AG09319 (cell line): ENCODE measurements around the gene HK1.

Experiments used
- DNase-seq: peaks from one replicate; pipeline ENCODE4 v3.0.0-alpha.2; 2010; ENCODE audit warnings: low read depth; ENCODE audit errors: extremely low read depth
- TF ChIP-seq, protein P1 (sequence below): IDR thresholded peaks from 2 replicates; pipeline ENCODE4 v1.5.1; 2011; ENCODE audit warnings: low read depth, mild to moderate bottlenecking, inconsistent platforms, low read length, moderate library complexity

The HK1 gene

GRCh38 chr10:69438536-69439349 is 160.4 kb downstream of the HK1 start:
- TF ChIP-seq, protein P1, sequence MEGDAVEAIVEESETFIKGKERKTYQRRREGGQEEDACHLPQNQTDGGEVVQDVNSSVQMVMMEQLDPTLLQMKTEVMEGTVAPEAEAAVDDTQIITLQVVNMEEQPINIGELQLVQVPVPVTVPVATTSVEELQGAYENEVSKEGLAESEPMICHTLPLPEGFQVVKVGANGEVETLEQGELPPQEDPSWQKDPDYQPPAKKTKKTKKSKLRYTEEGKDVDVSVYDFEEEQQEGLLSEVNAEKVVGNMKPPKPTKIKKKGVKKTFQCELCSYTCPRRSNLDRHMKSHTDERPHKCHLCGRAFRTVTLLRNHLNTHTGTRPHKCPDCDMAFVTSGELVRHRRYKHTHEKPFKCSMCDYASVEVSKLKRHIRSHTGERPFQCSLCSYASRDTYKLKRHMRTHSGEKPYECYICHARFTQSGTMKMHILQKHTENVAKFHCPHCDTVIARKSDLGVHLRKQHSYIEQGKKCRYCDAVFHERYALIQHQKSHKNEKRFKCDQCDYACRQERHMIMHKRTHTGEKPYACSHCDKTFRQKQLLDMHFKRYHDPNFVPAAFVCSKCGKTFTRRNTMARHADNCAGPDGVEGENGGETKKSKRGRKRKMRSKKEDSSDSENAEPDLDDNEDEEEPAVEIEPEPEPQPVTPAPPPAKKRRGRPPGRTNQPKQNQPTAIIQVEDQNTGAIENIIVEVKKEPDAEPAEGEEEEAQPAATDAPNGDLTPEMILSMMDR: no peak

DNA sequence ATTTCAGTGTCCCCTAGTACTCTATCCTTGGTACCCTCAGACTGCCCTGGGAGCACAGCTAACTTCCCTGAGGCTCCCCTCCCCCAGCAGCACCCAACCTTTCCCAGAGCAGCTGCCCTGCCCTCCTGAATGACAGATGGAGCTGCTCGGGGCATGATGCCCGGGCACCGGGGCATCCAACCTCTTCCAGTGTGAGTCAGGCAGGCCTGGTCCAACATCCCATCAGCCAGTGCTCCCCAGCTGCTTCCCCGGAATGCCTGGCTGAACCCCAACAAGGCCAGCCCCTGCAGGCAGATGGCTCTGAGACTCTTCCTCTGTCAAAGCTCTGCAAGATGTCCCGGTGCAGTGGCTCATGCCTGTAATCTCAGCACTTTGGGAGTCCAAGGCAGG is 161.0 kb downstream of the HK1 start:
- DNase-seq: no peak
- TF ChIP-seq, protein P1: no peak

More at GRCh38 chr10:69438536-69439349, 160.4 kb downstream of the HK1 start:
- DNase-seq: no peak

DNA sequence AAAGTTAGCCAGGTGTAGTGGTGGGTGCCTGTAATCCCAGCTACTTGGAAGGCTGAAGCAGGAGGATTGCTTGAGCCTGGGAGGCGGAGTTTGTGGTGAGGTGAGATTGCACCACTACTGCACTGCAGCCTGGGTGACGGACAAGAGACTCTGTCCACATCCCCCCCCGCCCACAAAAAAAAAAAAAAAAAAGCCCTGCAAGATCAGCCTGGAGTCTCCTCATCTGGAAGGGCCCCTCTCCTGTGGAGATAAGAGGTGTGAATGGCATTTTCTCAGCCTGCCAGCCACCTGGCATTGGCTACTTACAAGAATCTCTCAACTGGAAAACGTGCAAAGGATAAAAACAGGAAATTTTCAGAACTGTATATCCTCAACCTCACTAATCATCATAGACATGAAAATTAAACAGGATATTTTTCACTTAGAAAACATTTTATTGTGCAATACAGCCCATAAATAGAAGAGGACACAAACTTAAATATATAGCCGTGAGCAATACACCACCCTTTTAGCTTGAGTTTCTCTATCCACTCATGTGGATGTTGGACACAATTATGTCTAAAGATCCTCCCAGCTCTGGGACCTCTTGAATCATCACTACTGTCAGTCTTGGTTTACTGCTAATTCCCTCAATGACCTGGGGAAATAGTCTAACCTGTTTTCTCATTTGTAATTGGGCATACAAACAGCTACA is 161.7 kb downstream of the HK1 start:
- TF ChIP-seq, protein P1: no peak
- DNase-seq: no peak

DNA sequence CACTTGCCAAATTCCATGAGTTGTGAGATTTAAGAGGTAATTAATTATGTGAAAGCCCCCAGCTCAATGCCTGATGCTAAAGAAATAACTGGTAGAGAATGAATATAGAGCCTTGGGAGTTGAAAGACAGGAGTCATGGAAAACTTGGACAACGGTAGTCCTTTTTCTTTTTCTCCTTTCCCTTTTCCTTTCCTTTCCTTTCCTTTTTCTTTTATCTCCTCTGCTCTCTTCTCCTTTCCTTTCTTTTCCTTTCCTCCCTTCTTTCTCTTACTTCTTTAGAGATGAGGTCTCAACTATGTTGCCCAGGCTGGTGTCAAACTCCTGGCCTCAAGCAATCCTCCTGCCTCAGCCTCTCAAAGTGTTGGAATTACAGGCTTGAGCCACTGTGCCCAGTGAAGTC is 165.1 kb downstream of the HK1 start:
- TF ChIP-seq, protein P1: no peak
- no peak for DNase-seq

DNA sequence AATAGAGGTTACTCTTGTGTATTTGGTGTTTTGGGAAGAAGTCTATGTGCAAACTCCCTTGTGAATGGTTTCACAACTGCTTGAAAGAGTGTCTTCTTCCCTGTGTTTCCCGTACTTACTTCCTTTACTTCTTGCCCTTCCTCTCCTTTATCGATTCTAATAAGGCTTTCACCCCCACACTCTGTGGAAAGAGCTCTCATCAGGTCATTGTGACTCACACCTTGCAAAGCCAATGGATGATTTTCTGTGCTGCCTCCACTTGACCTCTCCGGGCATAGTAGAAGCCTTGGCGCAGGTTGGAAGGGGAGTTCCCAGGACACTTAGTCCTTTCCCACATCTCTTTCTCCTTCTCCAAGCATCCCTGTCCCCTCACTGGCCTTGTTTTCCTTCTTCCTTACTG is 166.7 kb downstream of the HK1 start:
- TF ChIP-seq, protein P1: no peak

GRCh38 chr10:69446229-69446628 is 167.9 kb downstream of the HK1 start:
- TF ChIP-seq, protein P1: no peak
- no peak for DNase-seq

More for the DNA sequence above, 166.7 kb downstream of the HK1 start:
- no peak for DNase-seq

DNA sequence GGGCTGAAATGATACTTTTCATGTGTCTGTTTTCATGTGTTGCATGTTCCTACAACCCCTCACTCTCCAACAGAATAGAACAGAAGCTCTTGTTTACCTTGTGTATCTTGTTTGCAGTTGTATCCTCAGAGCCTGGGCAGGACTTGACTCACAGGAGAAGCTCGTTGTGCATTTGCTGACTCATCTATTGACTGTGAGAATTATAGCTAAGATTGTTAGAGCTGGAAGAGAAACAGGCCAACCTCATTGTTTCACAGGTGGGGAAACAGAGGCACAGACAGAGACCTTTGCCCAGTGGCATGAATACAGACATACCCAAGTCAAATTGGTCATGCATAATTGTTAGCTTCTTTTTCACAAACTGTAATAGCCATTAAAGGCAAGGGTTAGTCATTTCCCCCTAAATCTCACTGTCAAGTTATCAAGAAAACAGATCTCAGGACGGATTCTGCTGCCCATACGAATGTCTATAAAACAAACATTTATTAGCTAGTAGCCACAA is 168.4 kb downstream of the HK1 start:
- no peak for DNase-seq

More for the DNA sequence above, 168.4 kb downstream of the HK1 start:
- TF ChIP-seq, protein P1: no peak
